Muscle of leg (tissue), 16 donors: ENCODE measurements around the gene PRKCD. TPM values are rescaled to one million over a fixed set of nuclear protein-coding genes. Genes with fewer than 3 reads are reported as not detected.
A peak's percentile ranks its signal among the peaks of the same experiment; 100 is the strongest.

Experiments
- DNase-seq: peaks from one replicate; pipeline ENCODE4 v3.0.0; 2013
- H3K27ac ChIP-seq: one replicate; pipeline ENCODE4 v1.5.1; 2013; ENCODE audit warnings: mild to moderate bottlenecking, low read length, control low read depth
- H3K27me3 ChIP-seq: one replicate; pipeline ENCODE4 v1.6.1; 2013; ENCODE audit warnings: low read length; ENCODE audit not compliant: control insufficient read depth, insufficient read depth
- H3K36me3 ChIP-seq: one replicate; pipeline ENCODE4 v1.6.1; 2013; ENCODE audit warnings: low read length; ENCODE audit not compliant: control insufficient read depth, insufficient read depth
- H3K4me1 ChIP-seq: one replicate; pipeline ENCODE4 v1.6.1; 2013; ENCODE audit warnings: low read length; ENCODE audit not compliant: control insufficient read depth, insufficient read depth
- H3K4me3 ChIP-seq: one replicate; pipeline ENCODE4 v1.5.1; 2013; ENCODE audit warnings: low read length, control low read depth
- H3K9me3 ChIP-seq: replicated peaks from 2 replicates; pipeline ENCODE4 v1.6.1; 2013; ENCODE audit warnings: low read depth, low read length; ENCODE audit not compliant: control insufficient read depth
- WGBS: methylation state at CpG from one replicate; pipeline ENCODE4 v1.1.5; 2013; ENCODE audit warnings: missing lambda C conversion rate; ENCODE audit not compliant: insufficient coverage; 5-methylcytosine and 5-hydroxymethylcytosine counted together
- long read RNA-seq, 11 donors: transcript quantifications; one replicate each; lab custom pipeline, GENCODE V29; 2026
- polyA plus RNA-seq, 8 donors: library from polyadenylated mRNA; unstranded; fragments of 120-200 nt; gene quantifications; one replicate each; pipeline versions ENCODE4 v1.2.1 to v1.2.3, GENCODE V29; 2013; ENCODE audit warnings: inconsistent platforms in 1 of 8, low replicate concordance in 1 of 8; ENCODE audit not compliant: insufficient read length in 8 of 8, insufficient read depth in 1 of 8
- total RNA-seq: library from RNA; stranded (reverse); fragments of 120-200 nt; gene quantifications from one replicate; pipeline ENCODE4 v1.2.4, GENCODE V29; 2013

Gene PRKCD
- 1.5 TPM for total RNA-seq
- 10 to 100 TPM in 2 of 8 donors, 1 to 10 TPM in 6; 6.4 to 11.8 (median 8.4) TPM for polyA plus RNA-seq
- long read RNA-seq, donor 1 = 0 reads
- long read RNA-seq, donor 2 = 0 reads
- long read RNA-seq, donor 3, partial matches to known transcripts = 0 of 2 reads
- long read RNA-seq, donor 3, other reads (novel, unspliced or antisense) = 0 of 2 reads
- long read RNA-seq, donor 4 = 0 reads
- long read RNA-seq, donor 5, partial matches to known transcripts = 0 of 1 reads
- long read RNA-seq, donor 5, other reads (novel, unspliced or antisense) = 0 of 1 reads
- long read RNA-seq, donor 6, partial matches to known transcripts = 0 of 5 reads
- long read RNA-seq, donor 6, other reads (novel, unspliced or antisense) = 0 of 5 reads
- long read RNA-seq, donor 7, partial matches to known transcripts = 0 of 2 reads
- long read RNA-seq, donor 7, other reads (novel, unspliced or antisense) = 0 of 2 reads
- long read RNA-seq, donor 8 = 0 reads
- long read RNA-seq, donor 9 = 0 reads
- long read RNA-seq, donor 10, partial matches to known transcripts = 0 of 1 reads
- long read RNA-seq, donor 10, other reads (novel, unspliced or antisense) = 0 of 1 reads
- long read RNA-seq, donor 11, partial matches to known transcripts = 0 of 2 reads
- long read RNA-seq, donor 11, other reads (novel, unspliced or antisense) = 0 of 2 reads

GRCh38 chr3:53160660-53161449 lies at the start of gene PRKCD:
TSS of gene PRKCD (plus strand) at chr3:53161209. CDS start at chr3:53178423, 17,214 bp downstream.
- WGBS = under 1% methylated on average over 86 of the region's 88 CpGs
- Histone ChIP-seq H3K4me1 (peaks cover 37% of the 10 kb centered on the region), H3K27me3 (peaks cover 25% of the 10 kb centered on the region), H3K27ac (peak within 1 kb of the TSS; percentile 81), H3K4me3 (peak within 1 kb of the TSS; percentile 83), H3K9me3 (no peaks in the 10 kb centered on the region), H3K36me3 (no peaks in the 10 kb centered on the region)
- DNase-seq = peak; percentile 84

- 49% methylated on average over 3 of the region's 3 CpGs for WGBS
- no peaks in the 10 kb centered on the region for H3K9me3 ChIP-seq
- no peak overlapping the region for H3K4me3 ChIP-seq
- peaks cover 50% of the 10 kb centered on the region for H3K36me3 ChIP-seq
- peaks cover 20% of the 10 kb centered on the region for H3K4me1 ChIP-seq
- H3K27me3 ChIP-seq = no peaks in the 10 kb centered on the region
- H3K27ac ChIP-seq = no peak overlapping the region
- DNase-seq = peak; percentile 50
Observed at GRCh38 chr3:53111822-53112221, 49.2 kb upstream of the PRKCD start.

- DNase-seq = peak; percentile 50
Observed at GRCh38 chr3:53113293-53114010, 47.6 kb upstream of the PRKCD start.

GRCh38 chr3:53114011-53114400 lies 47.0 kb upstream of the PRKCD start:
- Histone ChIP-seq H3K4me1 (peaks cover 18% of the 10 kb centered on the region), H3K27ac (peak overlapping the region; percentile 43), H3K9me3 (no peaks in the 10 kb centered on the region), H3K27me3 (no peaks in the 10 kb centered on the region), H3K4me3 (no peak overlapping the region), H3K36me3 (peaks cover 58% of the 10 kb centered on the region)
- 0% methylated on average over 4 of the region's 5 CpGs for WGBS
- peak; percentile 87 for DNase-seq

More at GRCh38 chr3:53113293-53114010, 47.6 kb upstream of the PRKCD start:
- H3K27me3 ChIP-seq = no peaks in the 10 kb centered on the region
- no peak overlapping the region for H3K4me3 ChIP-seq
- H3K36me3 ChIP-seq = peaks cover 56% of the 10 kb centered on the region
- WGBS = no CpG with 5 or more reads among the region's 1 CpG
- H3K9me3 ChIP-seq = no peaks in the 10 kb centered on the region
- H3K4me1 ChIP-seq = peaks cover 20% of the 10 kb centered on the region
- H3K27ac ChIP-seq = peak overlapping the region; percentile 43

GRCh38 chr3:53114412-53115074 lies 46.5 kb upstream of the PRKCD start:
- Histone ChIP-seq H3K9me3 (no peaks in the 10 kb centered on the region), H3K27ac (no peak overlapping the region), H3K4me3 (no peak overlapping the region), H3K4me1 (peaks cover 13% of the 10 kb centered on the region), H3K27me3 (no peaks in the 10 kb centered on the region), H3K36me3 (peaks cover 58% of the 10 kb centered on the region)
- DNase-seq = no peak
- WGBS = 100% methylated on average over 1 of the region's 5 CpGs

GRCh38 chr3:53116956-53117355 lies 44.1 kb upstream of the PRKCD start:
- H3K9me3 ChIP-seq = no peaks in the 10 kb centered on the region
- H3K27me3 ChIP-seq = no peaks in the 10 kb centered on the region
- peaks cover 6% of the 10 kb centered on the region for H3K4me1 ChIP-seq
- peaks cover 67% of the 10 kb centered on the region for H3K36me3 ChIP-seq
- WGBS = no CpG with 5 or more reads among the region's 1 CpG
- H3K4me3 ChIP-seq = no peak overlapping the region
- DNase-seq = no peak
- no peak overlapping the region for H3K27ac ChIP-seq

GRCh38 chr3:53120336-53120735 lies 40.7 kb upstream of the PRKCD start:
- Histone ChIP-seq H3K4me1 (no peaks in the 10 kb centered on the region), H3K27me3 (no peaks in the 10 kb centered on the region), H3K4me3 (no peak overlapping the region), H3K27ac (no peak overlapping the region), H3K36me3 (peaks cover 82% of the 10 kb centered on the region), H3K9me3 (no peaks in the 10 kb centered on the region)
- DNase-seq = no peak
- 0% methylated on average over 1 of the region's 5 CpGs for WGBS

GRCh38 chr3:53122255-53122932 lies 38.6 kb upstream of the PRKCD start:
- DNase-seq = no peak
- Histone ChIP-seq H3K36me3 (peaks cover 80% of the 10 kb centered on the region), H3K4me3 (no peak overlapping the region), H3K9me3 (no peaks in the 10 kb centered on the region), H3K27me3 (no peaks in the 10 kb centered on the region), H3K27ac (no peak overlapping the region), H3K4me1 (no peaks in the 10 kb centered on the region)
- WGBS = 91% methylated on average over 3 of the region's 4 CpGs

- H3K27me3 ChIP-seq = no peaks in the 10 kb centered on the region
- WGBS = no CpG with 5 or more reads among the region's 1 CpG
- H3K27ac ChIP-seq = no peak overlapping the region
- no peak overlapping the region for H3K4me3 ChIP-seq
- peaks cover 74% of the 10 kb centered on the region for H3K36me3 ChIP-seq
- DNase-seq = no peak
- no peaks in the 10 kb centered on the region for H3K9me3 ChIP-seq
- no peaks in the 10 kb centered on the region for H3K4me1 ChIP-seq
Observed at GRCh38 chr3:53122933-53123305, 38.1 kb upstream of the PRKCD start.
